BLaER1 treated with 17β-estradiol and CSF1 and Interleukin-3, amounts not matched to agents 10 nM and 100 nM (cell line): ENCODE data around the gene DLG1.

Experiments
- H3K27ac ChIP-seq, 11 experiments: shearing (Covaris generic); formaldehyde crosslinking; 2 replicates each; pipeline ENCODE4 v1.8.1; 2022
- H3K27me3 ChIP-seq, 11 experiments: shearing (Covaris generic); formaldehyde crosslinking; 2 replicates each; pipeline ENCODE4 v1.8.1; 2022
- H3K36me3 ChIP-seq, 11 experiments: shearing (Covaris generic); formaldehyde crosslinking; 2 replicates each; pipeline ENCODE4 v1.8.1; 2022
- H3K4me1 ChIP-seq, 10 experiments: shearing (Covaris generic); formaldehyde crosslinking; 2 replicates each; pipeline ENCODE4 v1.8.1; 2022
- H3K4me2 ChIP-seq, 11 experiments: shearing (Covaris generic); formaldehyde crosslinking; 2 replicates each; pipeline ENCODE4 v1.8.1; 2022
- H3K4me3 ChIP-seq, 10 experiments: shearing (Covaris generic); formaldehyde crosslinking; 2 replicates each; pipeline ENCODE4 v1.8.1; 2022
- H3K9ac ChIP-seq, 11 experiments: shearing (Covaris generic); formaldehyde crosslinking; 2 replicates each; pipeline ENCODE4 v1.8.1; 2022
- H3K9me3 ChIP-seq, 11 experiments: shearing (Covaris generic); formaldehyde crosslinking; replicated peaks in 1 of 11; 2 replicates each; pipeline ENCODE4 v1.8.1; 2022
- H4K20me1 ChIP-seq, 11 experiments: shearing (Covaris generic); formaldehyde crosslinking; 2 replicates each; pipeline ENCODE4 v1.8.1; 2022
- Cebpa-rat ChIP-seq, 11 experiments: shearing (Covaris generic); IDR thresholded peaks; 2 replicates each; pipeline ENCODE4 v1.8.1; 2022

DLG1 gene

DNA sequence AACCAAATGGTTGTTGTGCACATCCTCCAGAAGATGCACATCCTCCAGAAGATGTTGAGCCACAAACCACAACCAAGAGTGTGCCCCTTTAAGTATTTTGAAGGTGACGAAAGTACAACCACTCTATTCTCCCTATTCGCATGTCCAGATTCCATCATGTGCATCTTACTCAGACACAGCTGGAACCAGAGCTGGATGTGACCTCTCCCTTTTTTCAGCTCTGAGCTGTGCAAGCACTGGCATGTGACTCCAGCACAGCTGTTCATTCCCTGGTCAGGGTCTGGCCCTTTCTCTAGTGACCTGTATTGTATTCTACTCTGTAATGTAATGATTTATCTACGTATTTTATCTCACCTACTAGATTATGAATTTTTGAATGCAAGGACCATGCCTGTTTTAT, 29.3 kb upstream of the DLG1 start:
- no peak overlapping the region for H3K27ac ChIP-seq

DNA sequence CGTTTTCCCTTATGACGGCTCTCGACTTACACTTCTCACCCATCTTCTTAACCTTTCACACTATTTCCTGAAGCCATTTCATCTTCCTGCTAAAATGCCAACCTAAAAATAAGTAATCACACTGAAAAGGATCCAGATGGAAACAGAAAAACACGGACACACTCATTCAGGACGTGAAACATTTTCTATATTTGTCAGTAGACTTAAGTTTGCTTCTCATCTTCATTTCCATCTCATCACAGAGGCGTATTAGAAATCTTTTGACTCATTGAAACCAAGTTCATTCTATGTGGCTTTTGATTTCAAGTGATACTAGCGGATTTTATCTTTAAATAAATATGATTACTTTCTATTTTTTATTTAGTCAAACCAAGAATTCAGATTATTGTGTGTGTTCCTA, 27.4 kb upstream of the DLG1 start:
- H3K9me3 ChIP-seq, result peaks cover 0 to 16% (median 10%) of the 10 kb centered on the region in 11 experiments; a peak in 10 of 22 replicates
- H3K4me1 ChIP-seq, result no peaks in the 10 kb centered on the region
- no peaks in the 10 kb centered on the region for H3K36me3 ChIP-seq
- no peak overlapping the region for H3K4me2 ChIP-seq
- H3K27ac ChIP-seq, result no peak overlapping the region
- H3K9ac ChIP-seq, result no peak overlapping the region
- H4K20me1 ChIP-seq, result no peaks in the 10 kb centered on the region
- no peak for TF ChIP-seq Cebpa-rat (IDR thresholded peaks at IDR 0.05)
- no peaks in the 10 kb centered on the region for H3K27me3 ChIP-seq
- no peak overlapping the region for H3K4me3 ChIP-seq

More for the DNA sequence above, 29.3 kb upstream of the DLG1 start:
- Histone ChIP-seq H3K9me3 (peaks cover 0 to 3% (median 1%) of the 10 kb centered on the region in 11 experiments; a peak in 7 of 22 replicates), H3K9ac (no peak overlapping the region), H3K27me3 (no peaks in the 10 kb centered on the region), H3K36me3 (no peaks in the 10 kb centered on the region), H3K4me3 (no peak overlapping the region), H3K4me1 (no peaks in the 10 kb centered on the region), H4K20me1 (no peaks in the 10 kb centered on the region), H3K4me2 (no peak overlapping the region)
- no peak for TF ChIP-seq Cebpa-rat (IDR thresholded peaks at IDR 0.05)

DNA sequence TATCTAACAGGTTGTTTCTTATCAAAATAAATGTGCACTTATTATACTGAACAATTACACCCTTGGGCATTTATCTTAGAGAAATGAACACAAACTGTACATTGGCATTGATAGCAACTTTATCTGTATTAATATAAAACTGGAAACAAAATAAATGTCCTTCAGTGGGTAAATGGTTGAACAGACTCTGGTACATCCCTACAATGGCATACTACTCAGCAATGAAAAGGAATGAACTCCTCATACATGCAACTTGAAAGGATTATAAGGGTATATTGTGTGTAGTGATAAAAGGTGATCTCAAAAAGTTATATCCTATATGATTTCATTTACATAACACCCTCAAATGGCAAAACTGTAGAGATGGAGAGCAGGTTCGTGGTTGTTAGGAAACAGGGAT, 23.7 kb upstream of the DLG1 start:
- no peak overlapping the region for H3K9ac ChIP-seq
- no peak overlapping the region for H3K27ac ChIP-seq
- H3K27me3 ChIP-seq, result no peaks in the 10 kb centered on the region
- TF ChIP-seq Cebpa-rat (IDR thresholded peaks at IDR 0.05), result no peak
- H3K4me2 ChIP-seq, result no peak overlapping the region
- peaks cover 0 to 16% (median 10%) of the 10 kb centered on the region in 11 experiments; a peak in 10 of 22 replicates for H3K9me3 ChIP-seq
- H4K20me1 ChIP-seq, result no peaks in the 10 kb centered on the region
- H3K36me3 ChIP-seq, result no peaks in the 10 kb centered on the region
- peaks cover 0 to 6% (median 0%) of the 10 kb centered on the region in 10 experiments; a peak in 4 of 20 replicates for H3K4me1 ChIP-seq
- no peak overlapping the region for H3K4me3 ChIP-seq

DNA sequence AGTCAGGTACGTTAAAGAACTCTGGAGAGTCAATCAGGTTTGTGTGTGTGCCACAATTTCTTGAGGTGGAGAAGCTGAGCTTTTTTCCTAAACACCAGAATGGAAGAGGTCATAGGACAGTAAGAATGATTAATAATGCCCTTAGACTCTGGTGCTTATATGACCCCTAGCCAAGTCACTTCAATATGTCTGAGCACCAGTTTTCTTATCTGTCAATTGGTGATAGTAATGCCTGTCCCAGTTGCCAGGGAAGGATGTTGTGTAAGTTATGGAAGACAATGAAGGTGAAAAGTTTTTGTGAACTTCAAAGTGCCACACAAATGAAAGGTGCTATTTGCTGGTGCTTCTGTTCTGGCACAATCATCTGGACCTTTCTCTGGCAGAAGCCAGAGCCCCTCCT, 22.2 kb upstream of the DLG1 start:
- no peak for TF ChIP-seq Cebpa-rat (IDR thresholded peaks at IDR 0.05)
- Histone ChIP-seq H3K36me3 (no peaks in the 10 kb centered on the region), H4K20me1 (no peaks in the 10 kb centered on the region), H3K4me2 (no peak overlapping the region), H3K27ac (no peak overlapping the region), H3K27me3 (no peaks in the 10 kb centered on the region), H3K9me3 (peaks cover 0 to 16% (median 10%) of the 10 kb centered on the region in 11 experiments; a peak in 10 of 22 replicates), H3K4me3 (no peak overlapping the region), H3K4me1 (peaks cover 0 to 6% (median 0%) of the 10 kb centered on the region in 10 experiments; a peak in 4 of 20 replicates), H3K9ac (no peak overlapping the region)

DNA sequence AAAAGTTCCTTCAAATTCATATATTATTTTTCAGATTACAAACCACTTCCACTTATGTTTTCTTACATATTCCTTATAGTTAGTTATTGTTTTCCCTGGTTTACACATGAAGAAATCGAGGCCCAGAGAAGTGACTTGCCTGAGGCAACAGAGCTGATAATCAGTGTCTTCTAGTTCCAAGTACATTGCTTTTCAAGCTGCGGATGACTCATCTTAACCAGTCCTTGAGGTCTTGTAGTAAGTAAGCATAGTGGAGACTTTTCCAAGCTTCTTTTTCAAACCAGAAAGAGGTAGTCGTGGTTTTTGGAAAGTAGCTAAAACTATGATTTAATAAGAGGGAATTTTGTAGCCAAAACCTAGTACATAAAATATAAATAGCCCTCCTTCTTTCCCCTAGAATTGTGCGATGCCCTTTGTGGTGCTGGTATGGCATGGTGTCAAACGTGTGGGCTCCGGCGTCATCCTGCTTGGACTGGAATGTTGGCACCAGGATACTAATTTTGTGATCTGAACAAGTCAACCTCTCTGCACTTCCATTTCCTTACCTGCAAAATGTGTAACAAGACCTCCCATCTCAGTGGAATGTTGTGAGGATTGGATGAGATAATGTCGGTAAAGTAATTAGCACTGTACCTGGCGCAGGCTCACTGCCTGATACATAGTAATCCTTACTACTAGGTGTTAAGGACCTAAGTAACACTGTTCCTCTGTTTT, 19.0 kb upstream of the DLG1 start:
- TF ChIP-seq Cebpa-rat (IDR thresholded peaks at IDR 0.05), result no peak
- Histone ChIP-seq H3K9ac (no peak overlapping the region), H4K20me1 (no peaks in the 10 kb centered on the region), H3K27ac (no peak overlapping the region), H3K27me3 (no peaks in the 10 kb centered on the region), H3K4me1 (peaks cover 0 to 6% (median 0%) of the 10 kb centered on the region in 10 experiments; a peak in 4 of 20 replicates), H3K4me2 (peak overlapping the region in 2 of 11 experiments; percentile 22 to 51; a peak in 2 of 22 replicates), H3K36me3 (no peaks in the 10 kb centered on the region), H3K4me3 (no peak overlapping the region), H3K9me3 (peaks cover under 1 to 13% (median 7%) of the 10 kb centered on the region in 11 experiments; a peak in 9 of 22 replicates)

DNA sequence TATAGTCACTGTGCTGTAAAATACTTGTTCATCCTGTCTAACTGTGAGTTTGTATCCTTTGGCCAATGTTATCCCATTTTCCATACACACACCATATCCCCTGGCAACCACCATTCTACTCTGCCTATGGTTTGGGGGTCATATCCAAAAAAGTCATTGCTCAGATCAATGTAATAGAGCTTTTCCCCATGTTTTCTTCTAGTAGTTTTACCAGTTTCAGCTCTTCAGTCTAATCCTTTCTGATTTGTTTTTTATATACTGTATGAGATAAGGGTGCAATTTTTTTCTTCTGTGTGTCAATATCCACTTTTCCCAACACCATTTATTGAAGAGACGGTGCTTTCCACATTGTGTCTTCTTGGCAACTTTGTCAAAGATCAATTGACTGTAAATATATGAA, 14.0 kb upstream of the DLG1 start:
- Histone ChIP-seq H3K4me1 (peaks cover 11 to 44% (median 19%) of the 10 kb centered on the region in 10 experiments), H3K9ac (no peak overlapping the region), H3K36me3 (no peaks in the 10 kb centered on the region), H3K4me2 (no peak overlapping the region), H3K27ac (no peak overlapping the region), H3K27me3 (no peaks in the 10 kb centered on the region), H3K4me3 (no peak overlapping the region), H3K9me3 (peaks cover 0 to 8% (median 0%) of the 10 kb centered on the region in 11 experiments; a peak in 7 of 22 replicates), H4K20me1 (no peaks in the 10 kb centered on the region)
- no peak for TF ChIP-seq Cebpa-rat (IDR thresholded peaks at IDR 0.05)

DNA sequence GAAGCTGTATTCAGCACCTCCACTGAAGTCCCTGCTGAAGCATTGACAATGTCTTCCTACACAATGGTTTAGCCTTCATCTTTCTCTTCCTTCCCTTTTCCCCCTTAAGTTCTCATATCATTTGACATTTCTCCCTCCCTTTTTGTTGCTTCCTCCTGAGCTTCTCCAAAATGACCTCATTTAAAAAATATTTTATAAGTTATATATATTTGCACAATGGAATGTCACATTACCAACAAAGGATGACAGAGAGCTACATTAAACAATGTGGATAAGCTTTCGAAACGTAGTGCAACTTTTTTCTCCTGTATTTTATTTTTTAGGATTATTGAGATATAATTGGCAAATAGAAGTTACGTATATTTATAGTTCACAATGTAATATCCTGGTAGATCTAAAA, 13.2 kb upstream of the DLG1 start:
- Histone ChIP-seq H3K4me1 (peaks cover 11 to 43% (median 19%) of the 10 kb centered on the region in 10 experiments), H3K4me2 (peak overlapping the region in 1 of 11 experiments; percentile 41; a peak in 1 of 22 replicates), H4K20me1 (no peaks in the 10 kb centered on the region), H3K9me3 (peaks cover 0 to 8% (median 0%) of the 10 kb centered on the region in 11 experiments; a peak in 7 of 22 replicates), H3K27me3 (no peaks in the 10 kb centered on the region), H3K27ac (no peak overlapping the region), H3K36me3 (no peaks in the 10 kb centered on the region), H3K4me3 (no peak overlapping the region), H3K9ac (no peak overlapping the region)
- TF ChIP-seq Cebpa-rat (IDR thresholded peaks at IDR 0.05), result no peak

DNA sequence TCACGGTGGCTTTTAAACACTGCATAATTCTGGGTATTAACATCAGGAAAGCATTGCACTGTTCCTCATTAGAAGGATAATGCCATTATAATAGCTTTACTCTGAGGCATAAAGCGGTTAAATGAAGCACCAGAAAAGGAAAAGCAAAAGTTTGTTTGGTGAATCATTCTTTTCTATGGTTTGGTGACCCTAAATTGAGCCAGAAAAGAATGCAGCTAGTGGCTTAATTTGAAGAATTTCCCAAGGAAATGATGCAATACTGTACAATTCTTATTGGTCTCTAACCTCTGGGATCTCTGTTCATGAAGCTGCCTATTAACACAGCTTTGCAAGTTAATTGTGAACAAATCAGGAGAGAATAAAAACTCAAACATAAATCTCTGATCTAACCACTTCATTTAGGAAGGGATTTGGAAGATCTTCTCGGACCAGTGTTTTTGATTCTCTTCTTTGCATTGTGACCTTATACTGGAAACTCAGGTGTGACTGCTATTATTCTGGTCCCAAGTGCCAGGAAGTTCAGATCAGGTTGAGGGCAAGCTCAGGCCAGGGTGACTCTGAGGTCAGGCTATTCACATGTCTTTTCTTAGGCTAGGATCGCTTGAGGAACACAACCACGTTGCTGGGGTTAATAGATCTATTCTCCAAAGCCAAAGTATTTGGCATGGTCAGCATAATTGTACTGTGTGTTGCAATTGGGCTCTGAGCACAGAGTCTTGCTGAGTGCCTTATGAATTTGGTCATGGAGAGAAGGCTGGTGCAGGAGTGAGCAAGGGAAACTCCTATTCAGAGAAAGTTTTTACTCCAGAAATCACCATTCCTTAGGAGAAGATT, 11.3 kb upstream of the DLG1 start:
- H3K36me3 ChIP-seq, result no peaks in the 10 kb centered on the region
- H3K4me2 ChIP-seq, result peak overlapping the region; percentile 20 to 79 (median 56)
- peak overlapping the region in 3 of 11 experiments; percentile 4 to 35 (median 7); a peak in 2 of 22 replicates for H3K27ac ChIP-seq
- no peak overlapping the region for H3K9ac ChIP-seq
- no peaks in the 10 kb centered on the region for H4K20me1 ChIP-seq
- H3K4me1 ChIP-seq, result peaks cover 11 to 43% (median 19%) of the 10 kb centered on the region in 10 experiments
- no peak overlapping the region for H3K4me3 ChIP-seq
- H3K9me3 ChIP-seq, result peaks cover 0 to 8% (median 0%) of the 10 kb centered on the region in 11 experiments; a peak in 7 of 22 replicates
- peak in 4 of 11 experiments; percentile 27 to 75 (median 37); a peak in 5 of 22 replicates for TF ChIP-seq Cebpa-rat (IDR thresholded peaks at IDR 0.05)
- no peaks in the 10 kb centered on the region for H3K27me3 ChIP-seq

DNA sequence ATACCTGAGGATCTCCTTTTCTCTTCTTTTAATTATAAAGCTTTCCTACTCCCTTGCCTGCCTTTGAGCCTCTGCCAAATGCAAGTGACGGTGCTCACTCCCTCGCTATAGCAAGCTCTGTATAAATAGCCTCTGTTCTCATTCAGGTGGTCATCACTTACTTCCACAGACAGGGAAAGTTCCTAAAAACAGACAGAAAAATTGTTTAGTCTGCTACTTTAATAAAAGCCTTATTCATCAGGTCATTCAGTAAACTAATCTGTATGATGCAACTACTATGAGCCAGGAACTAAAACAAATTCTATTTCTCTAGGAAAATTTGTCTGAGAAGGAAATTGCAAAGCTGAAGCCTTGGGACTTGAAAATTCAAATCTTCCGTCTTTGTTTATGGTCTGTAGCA, 10.2 kb upstream of the DLG1 start:
- no peak overlapping the region for H3K4me3 ChIP-seq
- H3K9me3 ChIP-seq, result peaks cover 0 to 8% (median 0%) of the 10 kb centered on the region in 11 experiments; a peak in 7 of 22 replicates
- H3K4me1 ChIP-seq, result peaks cover 11 to 43% (median 19%) of the 10 kb centered on the region in 10 experiments
- peak overlapping the region in 5 of 11 experiments; percentile 1 to 79 (median 70); a peak in 10 of 22 replicates for H3K4me2 ChIP-seq
- no peaks in the 10 kb centered on the region for H3K36me3 ChIP-seq
- no peaks in the 10 kb centered on the region for H3K27me3 ChIP-seq
- TF ChIP-seq Cebpa-rat (IDR thresholded peaks at IDR 0.05), result no peak
- no peaks in the 10 kb centered on the region for H4K20me1 ChIP-seq
- no peak overlapping the region for H3K9ac ChIP-seq
- no peak overlapping the region for H3K27ac ChIP-seq
